ENCODE data around the gene PDIA5. TPM values are rescaled to one million over a fixed set of nuclear protein-coding genes. Genes with fewer than 3 reads are reported as not detected.

The PDIA5 gene
- total and polyA plus RNA-seq, 4 donors: 15.5 to 38.6 (median 30.7) TPM

DNA sequence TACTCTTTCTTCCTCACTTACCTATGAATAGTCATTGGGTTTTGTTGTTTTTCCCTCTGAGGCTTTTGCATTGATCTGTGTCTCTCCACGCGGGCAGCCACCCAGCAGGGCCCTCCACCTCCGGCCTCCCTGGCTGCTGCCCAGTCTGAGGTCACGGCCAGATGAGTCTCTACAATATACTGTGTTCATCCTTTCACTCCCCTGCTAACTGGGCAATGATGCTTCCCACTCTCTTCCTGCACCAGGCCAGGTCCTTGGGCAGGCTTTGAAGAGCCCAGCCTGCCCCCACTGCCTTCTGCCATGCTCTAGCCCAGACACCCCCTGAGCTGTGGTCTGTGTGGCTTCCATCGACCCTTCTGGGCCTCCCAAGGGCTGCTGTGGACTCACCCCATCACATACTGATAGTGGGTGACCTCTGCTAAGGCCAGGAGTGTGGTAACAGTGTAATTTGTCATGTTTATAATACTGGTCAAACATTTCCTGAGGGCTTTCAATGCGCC, 18.0 kb downstream of the PDIA5 start:
- Histone ChIP-seq H3K9me3 (ENCODE audit: control insufficient read depth in 4 of 4, insufficient read depth in 3 of 4, low read length in 3 of 4) (no peaks in the 10 kb centered on the region), H3K4me1 (ENCODE audit: control insufficient read depth in 5 of 5, insufficient read depth in 5 of 5, low read length in 5 of 5) (peaks cover 11 to 48% (median 36%) of the 10 kb centered on the region in 5 donors), H3K27me3 (ENCODE audit: control insufficient read depth in 3 of 3, insufficient read depth in 3 of 3, low read length in 2 of 3) (no peaks in the 10 kb centered on the region), H3K9ac (ENCODE audit: insufficient read depth in 1 of 2, low read length in 2 of 2) (no peak overlapping the region), H3K4me3 (no peak overlapping the region), H3K36me3 (ENCODE audit: control insufficient read depth in 4 of 4, insufficient read depth in 4 of 4, low read length in 4 of 4) (no peaks in the 10 kb centered on the region), H3K27ac (ENCODE audit: low read depth in 1 of 2, low read length in 1 of 2) (no peak overlapping the region)
- WGBS, 2 donors: 51 to 57% methylated on average over 6 of the region's 6 CpGs
- no peak for DNase-seq
- no peak for ATAC-seq (ENCODE audit: insufficient read depth, low FRiP score)
- TF ChIP-seq, protein P1, sequence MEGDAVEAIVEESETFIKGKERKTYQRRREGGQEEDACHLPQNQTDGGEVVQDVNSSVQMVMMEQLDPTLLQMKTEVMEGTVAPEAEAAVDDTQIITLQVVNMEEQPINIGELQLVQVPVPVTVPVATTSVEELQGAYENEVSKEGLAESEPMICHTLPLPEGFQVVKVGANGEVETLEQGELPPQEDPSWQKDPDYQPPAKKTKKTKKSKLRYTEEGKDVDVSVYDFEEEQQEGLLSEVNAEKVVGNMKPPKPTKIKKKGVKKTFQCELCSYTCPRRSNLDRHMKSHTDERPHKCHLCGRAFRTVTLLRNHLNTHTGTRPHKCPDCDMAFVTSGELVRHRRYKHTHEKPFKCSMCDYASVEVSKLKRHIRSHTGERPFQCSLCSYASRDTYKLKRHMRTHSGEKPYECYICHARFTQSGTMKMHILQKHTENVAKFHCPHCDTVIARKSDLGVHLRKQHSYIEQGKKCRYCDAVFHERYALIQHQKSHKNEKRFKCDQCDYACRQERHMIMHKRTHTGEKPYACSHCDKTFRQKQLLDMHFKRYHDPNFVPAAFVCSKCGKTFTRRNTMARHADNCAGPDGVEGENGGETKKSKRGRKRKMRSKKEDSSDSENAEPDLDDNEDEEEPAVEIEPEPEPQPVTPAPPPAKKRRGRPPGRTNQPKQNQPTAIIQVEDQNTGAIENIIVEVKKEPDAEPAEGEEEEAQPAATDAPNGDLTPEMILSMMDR (IDR thresholded peaks at IDR 0.05; ENCODE audit: control extremely low read depth, extremely low read depth): no peak

DNA sequence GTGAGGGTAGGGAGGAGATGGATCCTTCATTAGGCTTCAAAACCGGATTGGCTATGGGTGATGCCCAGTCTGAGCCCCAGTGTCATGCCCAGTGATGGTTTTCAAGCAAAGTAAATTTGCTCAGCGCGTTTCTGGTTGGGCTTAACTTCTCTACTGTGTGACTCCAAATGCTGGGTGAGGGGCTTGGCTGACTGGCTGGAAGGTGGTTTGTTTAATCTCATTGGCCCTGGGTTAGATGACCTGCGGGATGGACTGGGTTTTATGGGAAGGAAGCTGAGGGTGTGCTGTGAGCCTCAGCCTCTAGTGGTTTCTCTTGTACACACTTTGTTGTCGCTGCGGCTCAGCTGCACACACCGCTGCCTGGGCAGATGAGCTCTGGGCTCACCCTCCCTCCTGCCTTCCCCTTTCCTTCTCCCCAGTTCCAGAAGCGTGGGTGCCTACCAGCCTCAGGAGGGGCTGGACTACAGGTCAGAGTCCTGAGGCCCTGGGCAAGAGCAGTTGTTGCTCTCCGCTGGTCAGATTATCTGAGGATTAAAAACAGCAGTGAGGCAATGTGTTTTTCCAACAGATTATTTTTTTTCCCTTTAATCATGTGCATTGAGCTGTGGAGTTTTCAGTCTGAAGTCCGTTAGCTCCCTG, 18.6 kb downstream of the PDIA5 start:
- H3K27me3 ChIP-seq (ENCODE audit: control insufficient read depth in 3 of 3, insufficient read depth in 3 of 3, low read length in 2 of 3): no peaks in the 10 kb centered on the region
- H3K9ac ChIP-seq (ENCODE audit: insufficient read depth in 1 of 2, low read length in 2 of 2): no peak overlapping the region

DNA sequence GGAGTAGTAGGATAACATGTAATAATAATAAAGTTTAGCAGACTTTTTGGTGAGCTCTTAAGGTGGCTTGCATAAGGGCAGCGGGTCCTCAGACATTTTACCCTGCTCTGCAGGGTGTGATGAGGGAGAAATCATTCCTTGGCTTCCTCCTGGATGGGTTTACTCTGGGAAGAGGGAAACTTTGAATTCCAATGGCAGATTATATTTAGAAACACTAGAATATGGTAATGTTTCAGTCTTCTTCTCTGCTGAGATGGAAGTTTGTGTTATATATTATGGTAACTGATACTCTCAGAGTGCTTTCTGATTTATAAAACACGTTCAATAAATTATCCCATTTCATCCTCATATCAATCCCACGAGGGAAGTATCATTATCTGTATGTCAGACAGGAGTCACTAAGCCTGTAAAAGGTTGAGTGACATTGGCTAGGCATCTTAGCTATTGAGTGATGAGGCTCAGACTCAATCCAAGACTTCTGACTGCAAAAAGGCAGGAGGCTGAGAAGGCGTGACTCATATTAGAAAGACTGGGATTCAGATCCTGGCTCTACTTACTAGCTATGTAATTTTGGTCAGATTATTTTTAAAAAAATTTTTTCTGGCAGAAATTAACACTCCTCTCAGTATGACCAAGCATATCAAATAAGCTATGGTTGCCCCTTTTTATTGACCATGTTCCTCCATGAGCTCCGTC, 19.3 kb downstream of the PDIA5 start:
- Histone ChIP-seq H3K36me3 (ENCODE audit: control insufficient read depth in 4 of 4, insufficient read depth in 4 of 4, low read length in 4 of 4) (no peaks in the 10 kb centered on the region), H3K9ac (ENCODE audit: insufficient read depth in 1 of 2, low read length in 2 of 2) (no peak overlapping the region), H3K4me3 (no peak overlapping the region), H3K27ac (ENCODE audit: low read depth in 1 of 2, low read length in 1 of 2) (no peak overlapping the region), H3K4me1 (ENCODE audit: control insufficient read depth in 5 of 5, insufficient read depth in 5 of 5, low read length in 5 of 5) (peaks cover 14 to 50% (median 37%) of the 10 kb centered on the region in 5 donors), H3K27me3 (ENCODE audit: control insufficient read depth in 3 of 3, insufficient read depth in 3 of 3, low read length in 2 of 3) (no peaks in the 10 kb centered on the region), H3K9me3 (ENCODE audit: control insufficient read depth in 4 of 4, insufficient read depth in 3 of 4, low read length in 3 of 4) (no peaks in the 10 kb centered on the region)
- ATAC-seq (ENCODE audit: insufficient read depth, low FRiP score) (no peak), DNase-seq (no peak)
- WGBS, 2 donors: 79 to 89% methylated on average over 5 of the region's 5 CpGs
- TF ChIP-seq, protein P1 (IDR thresholded peaks at IDR 0.05; ENCODE audit: control extremely low read depth, extremely low read depth): no peak

More for the DNA sequence above, 18.6 kb downstream of the PDIA5 start:
- TF ChIP-seq, protein P1 (IDR thresholded peaks at IDR 0.05; ENCODE audit: control extremely low read depth, extremely low read depth): no peak
- Histone ChIP-seq H3K9me3 (ENCODE audit: control insufficient read depth in 4 of 4, insufficient read depth in 3 of 4, low read length in 3 of 4) (no peaks in the 10 kb centered on the region), H3K4me3 (no peak overlapping the region), H3K27ac (ENCODE audit: low read depth in 1 of 2, low read length in 1 of 2) (peak overlapping the region in 1 of 2 donors; percentile 2), H3K36me3 (ENCODE audit: control insufficient read depth in 4 of 4, insufficient read depth in 4 of 4, low read length in 4 of 4) (no peaks in the 10 kb centered on the region), H3K4me1 (ENCODE audit: control insufficient read depth in 5 of 5, insufficient read depth in 5 of 5, low read length in 5 of 5) (peaks cover 14 to 50% (median 37%) of the 10 kb centered on the region in 5 donors)
- 49 to 61% methylated on average over 10 of the region's 10 CpGs for WGBS, 2 donors
- no peak for ATAC-seq (ENCODE audit: insufficient read depth, low FRiP score)
- DNase-seq: no peak

All from lung (tissue), 12 donors.